ENCODE measurements around the gene PFAS. TPM values are rescaled to one million over a fixed set of nuclear protein-coding genes. Genes with fewer than 3 reads are reported as not detected.

Gene PFAS, protein sequence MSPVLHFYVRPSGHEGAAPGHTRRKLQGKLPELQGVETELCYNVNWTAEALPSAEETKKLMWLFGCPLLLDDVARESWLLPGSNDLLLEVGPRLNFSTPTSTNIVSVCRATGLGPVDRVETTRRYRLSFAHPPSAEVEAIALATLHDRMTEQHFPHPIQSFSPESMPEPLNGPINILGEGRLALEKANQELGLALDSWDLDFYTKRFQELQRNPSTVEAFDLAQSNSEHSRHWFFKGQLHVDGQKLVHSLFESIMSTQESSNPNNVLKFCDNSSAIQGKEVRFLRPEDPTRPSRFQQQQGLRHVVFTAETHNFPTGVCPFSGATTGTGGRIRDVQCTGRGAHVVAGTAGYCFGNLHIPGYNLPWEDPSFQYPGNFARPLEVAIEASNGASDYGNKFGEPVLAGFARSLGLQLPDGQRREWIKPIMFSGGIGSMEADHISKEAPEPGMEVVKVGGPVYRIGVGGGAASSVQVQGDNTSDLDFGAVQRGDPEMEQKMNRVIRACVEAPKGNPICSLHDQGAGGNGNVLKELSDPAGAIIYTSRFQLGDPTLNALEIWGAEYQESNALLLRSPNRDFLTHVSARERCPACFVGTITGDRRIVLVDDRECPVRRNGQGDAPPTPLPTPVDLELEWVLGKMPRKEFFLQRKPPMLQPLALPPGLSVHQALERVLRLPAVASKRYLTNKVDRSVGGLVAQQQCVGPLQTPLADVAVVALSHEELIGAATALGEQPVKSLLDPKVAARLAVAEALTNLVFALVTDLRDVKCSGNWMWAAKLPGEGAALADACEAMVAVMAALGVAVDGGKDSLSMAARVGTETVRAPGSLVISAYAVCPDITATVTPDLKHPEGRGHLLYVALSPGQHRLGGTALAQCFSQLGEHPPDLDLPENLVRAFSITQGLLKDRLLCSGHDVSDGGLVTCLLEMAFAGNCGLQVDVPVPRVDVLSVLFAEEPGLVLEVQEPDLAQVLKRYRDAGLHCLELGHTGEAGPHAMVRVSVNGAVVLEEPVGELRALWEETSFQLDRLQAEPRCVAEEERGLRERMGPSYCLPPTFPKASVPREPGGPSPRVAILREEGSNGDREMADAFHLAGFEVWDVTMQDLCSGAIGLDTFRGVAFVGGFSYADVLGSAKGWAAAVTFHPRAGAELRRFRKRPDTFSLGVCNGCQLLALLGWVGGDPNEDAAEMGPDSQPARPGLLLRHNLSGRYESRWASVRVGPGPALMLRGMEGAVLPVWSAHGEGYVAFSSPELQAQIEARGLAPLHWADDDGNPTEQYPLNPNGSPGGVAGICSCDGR (N-terminal part only)
- total RNA-seq = 11.3 and 13.7 TPM in 2 replicates

DNA sequence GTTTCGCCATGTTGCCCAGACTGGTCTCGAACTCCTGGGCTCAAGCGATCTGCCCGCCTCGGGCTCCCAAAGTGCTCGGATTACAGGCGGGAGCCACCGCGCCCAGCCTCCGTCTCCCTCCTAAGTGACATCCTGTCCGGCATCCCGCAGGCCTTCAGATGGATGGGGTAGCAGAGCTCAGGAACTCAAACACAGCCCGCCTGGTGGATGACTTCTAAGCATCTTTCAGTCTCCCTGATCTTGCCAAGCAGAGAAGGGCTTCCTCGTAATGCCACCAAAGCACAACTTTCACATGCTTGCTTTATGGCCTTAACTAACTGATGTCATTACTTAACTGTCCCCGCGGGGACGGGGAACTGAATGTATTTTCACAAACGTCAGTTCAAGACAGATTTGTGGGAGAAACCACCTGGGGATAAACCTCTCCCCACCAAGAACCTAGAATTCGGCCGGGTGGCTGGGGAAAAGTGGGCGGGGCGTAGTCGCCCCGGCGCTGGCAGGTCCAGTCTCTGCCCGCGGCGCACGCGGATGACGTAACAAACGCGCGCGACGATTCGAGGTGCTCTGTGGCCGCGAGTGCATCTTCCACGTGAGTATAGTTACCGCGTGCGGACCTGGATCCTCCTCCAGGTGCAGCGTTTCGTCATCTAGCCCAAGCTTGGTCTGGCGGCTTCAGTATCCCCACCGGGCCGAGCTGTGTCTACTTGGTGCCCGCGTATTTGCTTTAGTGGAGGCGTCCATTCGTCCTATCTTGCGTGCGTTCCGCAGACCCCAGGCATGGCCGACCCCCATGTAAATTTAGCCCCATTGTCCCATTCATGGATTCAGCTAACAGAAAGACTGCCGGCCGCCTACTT is at the start of gene PFAS:
Gene PFAS, plus strand, starts transcription at position 539 of the 857 bp plus-strand sequence. CDS start 4,649 bp downstream, outside the sequence.

DNA sequence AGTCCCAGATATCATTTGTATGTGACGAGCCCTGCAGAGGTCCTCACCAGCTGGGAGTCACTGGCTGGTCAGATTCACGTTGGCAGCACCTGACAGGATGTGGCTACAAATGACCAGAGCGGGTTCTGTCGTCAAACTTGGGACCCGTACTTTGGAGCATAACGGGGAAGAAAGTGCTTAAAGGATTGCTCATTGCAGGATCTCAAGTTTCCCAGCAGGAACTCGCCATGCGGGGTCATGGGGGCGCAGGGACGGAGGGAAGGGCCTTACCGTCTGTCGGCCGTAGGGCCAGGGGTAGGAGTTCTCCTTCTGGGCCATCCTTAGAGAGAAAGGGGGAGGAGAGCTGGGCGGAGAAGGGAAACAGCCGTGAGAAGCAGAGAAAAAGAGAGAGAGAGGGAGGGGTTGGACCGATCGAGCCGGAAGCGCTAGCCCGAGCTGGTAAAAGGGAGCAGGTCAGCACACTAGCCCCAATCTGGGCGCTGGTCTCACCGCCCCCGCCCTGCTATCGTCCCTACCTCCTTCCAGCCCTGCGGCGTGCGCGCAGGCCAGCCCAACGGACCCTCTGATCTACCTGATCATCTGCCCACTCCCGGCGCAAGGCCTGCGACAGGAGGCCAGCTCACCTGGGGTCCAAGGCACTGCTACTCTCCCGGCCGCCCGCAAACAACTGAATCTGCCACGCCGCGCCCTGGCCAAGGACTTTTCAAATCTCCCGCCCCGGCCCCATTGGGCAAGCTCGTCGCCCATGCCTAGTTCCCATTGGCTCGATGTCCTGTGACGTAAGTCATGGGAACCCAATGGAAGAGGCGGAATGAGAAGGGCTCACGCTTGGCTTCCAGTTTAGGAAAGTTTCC is 39.0 kb upstream of the PFAS start, which contains the start of gene AURKB:
Gene AURKB, minus strand, starts transcription at position 669 of the 854 bp plus-strand sequence. Its CDS starts 351 bp downstream, at position 318.

DNA sequence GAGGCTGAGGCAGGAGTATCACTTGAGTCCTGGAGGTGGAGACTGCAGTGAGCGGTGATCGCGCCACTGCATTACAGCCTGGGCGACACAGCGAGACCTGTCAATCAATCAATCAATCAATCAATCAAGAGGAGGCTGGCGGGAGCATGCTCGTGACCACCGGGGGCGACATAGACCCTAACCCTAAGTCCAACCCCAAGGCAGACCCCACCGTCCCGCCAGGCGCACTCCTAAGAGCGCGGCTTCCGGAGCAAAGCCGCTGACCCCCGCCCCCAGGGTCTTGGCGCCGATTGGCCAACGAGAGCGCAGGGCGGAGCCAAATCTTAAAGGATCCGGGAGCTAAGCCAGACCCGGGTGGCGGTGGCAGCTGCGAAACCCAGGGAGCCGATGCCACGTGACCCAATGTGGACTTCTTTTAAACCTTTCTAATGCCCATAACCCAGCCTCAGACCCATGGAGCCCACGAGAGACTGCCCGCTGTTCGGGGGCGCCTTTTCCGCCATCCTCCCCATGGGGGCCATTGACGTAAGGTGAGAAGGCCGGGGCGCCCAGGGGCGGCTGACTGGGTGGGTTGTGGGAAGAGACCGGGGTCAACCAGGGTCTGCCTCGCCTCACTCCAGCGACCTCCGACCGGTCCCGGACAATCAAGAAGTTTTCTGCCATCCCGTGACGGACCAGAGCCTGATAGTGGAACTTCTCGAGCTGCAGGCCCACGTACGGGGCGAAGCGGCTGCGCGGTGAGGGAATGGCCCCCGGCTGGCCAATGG is 39.4 kb downstream of the PFAS start, which contains the start of gene RANGRF:
Gene RANGRF, plus strand, starts transcription at position 335 of the 767 bp plus-strand sequence. Its CDS starts 119 bp downstream, at position 454.

Other genes with a start within 250 kb of the PFAS start
- 0.28 TPM in 1 of 2 replicates, not detected in the other for gene GUCY2D, start 246.7 kb upstream of the PFAS start, total RNA-seq
- 20.8 and 72.9 TPM in 2 replicates for gene ALOX15B, start 210.2 kb upstream of the PFAS start, total RNA-seq
- gene ALOX12B, start 161.6 kb upstream of the PFAS start, total RNA-seq = 0.57 and 1.7 TPM in 2 replicates
- gene ALOXE3, start 130.8 kb upstream of the PFAS start, total RNA-seq = 2.3 and 3.1 TPM in 2 replicates
- gene HES7, start 125.2 kb upstream of the PFAS start, total RNA-seq = 0.28 and 1.0 TPM in 2 replicates
- gene PER1, start 96.9 kb upstream of the PFAS start, total RNA-seq = 28.0 and 74.1 TPM in 2 replicates
- 3.8 and 4.4 TPM in 2 replicates for gene VAMP2, start 86.3 kb upstream of the PFAS start, total RNA-seq
- gene TMEM107, start 72.9 kb upstream of the PFAS start, total RNA-seq = 17.7 and 18.1 TPM in 2 replicates
- gene BORCS6, start 59.1 kb upstream of the PFAS start, total RNA-seq = 4.1 and 5.3 TPM in 2 replicates
- under 0.01 and 0.21 TPM in 2 replicates for gene AURKB, start 38.7 kb upstream of the PFAS start, total RNA-seq
- 4.8 and 9.1 TPM in 2 replicates for gene CTC1, start 1.2 kb upstream of the PFAS start, total RNA-seq
- gene RANGRF, start 39.4 kb downstream of the PFAS start, total RNA-seq = 9.3 and 17.1 TPM in 2 replicates
- 0.34 and 0.57 TPM in 2 replicates for gene SLC25A35, start 46.1 kb downstream of the PFAS start, total RNA-seq
- gene ARHGEF15, start 61.0 kb downstream of the PFAS start, total RNA-seq = not detected in 2 replicates
- gene ODF4, start 90.6 kb downstream of the PFAS start, total RNA-seq = not detected in 2 replicates
- gene RPL26, start 133.9 kb downstream of the PFAS start, total RNA-seq = 4,034 and 6,639 TPM in 2 replicates
- gene RNF222, start 148.5 kb downstream of the PFAS start, total RNA-seq = 0.14 and 1.4 TPM in 2 replicates
- 65.3 and 70.1 TPM in 2 replicates for gene NDEL1, start 186.6 kb downstream of the PFAS start, total RNA-seq

Measured in nasal cavity respiratory epithelium epithelial cell of viscerocranial mucosa (primary cell).